Activated naive CD4-positive, alpha-beta T cell treated with anti-CD3 and anti-CD28 coated beads, Interleukin-2, amount 50 U/mL, for 16 hours (primary cell): ENCODE measurements around the gene LRIG1.

ENCODE experiments used
- DNase-seq: peaks from one replicate; pipeline ENCODE4 v3.0.0-alpha.2; 2020

Gene LRIG1

DNA sequence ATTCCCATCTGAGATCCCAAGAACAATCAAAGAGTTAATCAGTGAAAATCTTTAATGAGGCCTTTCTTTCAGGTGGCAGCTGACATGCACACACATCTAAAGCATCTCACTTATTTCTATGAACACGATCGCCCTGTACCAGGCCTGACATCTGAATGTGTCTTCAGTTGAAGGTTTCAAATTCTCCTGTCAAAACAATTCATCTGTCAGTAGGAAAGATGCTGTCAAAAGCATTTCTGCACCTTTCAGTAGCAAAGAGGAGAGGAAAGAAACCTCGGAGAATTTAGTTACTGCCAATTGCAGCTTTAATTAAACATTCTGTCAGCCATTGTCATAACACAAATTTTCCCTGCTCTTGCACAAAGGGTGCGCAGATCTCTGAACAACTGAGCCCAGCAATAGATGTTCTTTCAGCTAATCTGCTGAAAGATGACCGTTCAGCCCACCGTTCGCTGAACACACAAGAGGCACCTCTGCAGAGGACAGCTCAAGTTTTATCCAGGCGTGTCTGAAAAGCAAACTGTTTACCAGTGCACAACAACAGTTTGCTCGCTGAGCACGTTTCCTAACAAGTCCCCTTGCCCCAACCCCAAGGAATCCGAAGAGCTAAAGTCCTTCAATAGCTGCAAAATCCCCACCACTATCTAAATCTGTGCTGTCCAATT lies 34.1 kb downstream of the LRIG1 start:
- DNase-seq: no peak

DNA sequence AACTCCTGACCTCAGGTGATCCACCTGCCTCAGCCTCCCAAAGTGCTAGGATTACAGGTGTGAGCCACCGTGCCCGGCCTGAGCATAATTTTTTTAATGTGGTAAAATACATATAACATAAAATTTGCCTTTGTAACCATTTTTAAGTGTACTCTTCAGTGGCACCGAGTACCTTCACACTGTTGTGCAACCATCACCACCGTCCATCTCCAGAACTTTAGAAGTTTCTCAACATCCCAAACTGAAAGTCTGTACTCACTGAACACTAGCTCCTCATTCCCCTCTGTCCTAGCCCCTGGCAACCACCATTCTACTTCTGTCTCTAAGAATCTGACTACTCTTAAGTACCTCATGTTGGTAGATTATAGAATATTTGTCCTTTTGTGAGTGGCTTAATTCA lies 35.2 kb downstream of the LRIG1 start:
- DNase-seq: no peak

DNA sequence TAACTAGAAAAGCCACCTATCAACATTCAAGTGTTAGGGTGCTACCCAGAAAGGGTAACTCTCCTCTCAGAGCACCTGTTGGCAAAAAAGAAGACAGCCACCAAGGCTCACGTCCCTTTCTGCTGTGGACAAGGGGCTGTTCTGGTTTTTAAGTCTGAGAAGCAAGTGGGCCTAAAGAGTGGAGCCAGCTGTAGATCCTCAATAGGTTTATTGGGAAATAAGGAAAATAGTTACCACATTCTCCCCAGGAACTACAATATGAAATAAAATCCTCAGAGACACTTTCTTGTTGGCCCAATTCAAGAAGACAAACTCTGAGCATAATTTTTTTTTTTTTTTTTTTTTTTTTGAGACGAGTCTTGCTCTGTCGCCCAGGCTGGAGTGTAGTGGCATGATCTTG lies 35.8 kb downstream of the LRIG1 start:
- DNase-seq: no peak

DNA sequence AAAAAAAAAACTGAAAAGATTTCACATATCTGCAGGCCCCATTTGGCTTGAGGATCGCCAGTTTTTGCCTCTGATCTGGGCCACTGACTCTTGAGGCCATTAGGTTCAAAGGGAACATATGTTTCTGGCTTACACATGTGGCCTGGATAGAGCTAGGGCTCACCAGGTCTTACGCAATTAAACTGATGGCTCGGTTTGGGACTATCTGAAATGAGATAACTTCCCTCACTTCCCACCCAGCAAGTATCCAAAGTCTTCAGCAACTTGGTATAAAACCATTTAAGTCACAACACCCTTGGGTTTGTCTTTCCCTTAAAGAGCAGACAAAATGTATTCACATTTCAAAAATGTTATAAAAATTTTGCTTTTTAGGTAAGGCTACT lies 36.3 kb downstream of the LRIG1 start:
- DNase-seq: no peak

DNA sequence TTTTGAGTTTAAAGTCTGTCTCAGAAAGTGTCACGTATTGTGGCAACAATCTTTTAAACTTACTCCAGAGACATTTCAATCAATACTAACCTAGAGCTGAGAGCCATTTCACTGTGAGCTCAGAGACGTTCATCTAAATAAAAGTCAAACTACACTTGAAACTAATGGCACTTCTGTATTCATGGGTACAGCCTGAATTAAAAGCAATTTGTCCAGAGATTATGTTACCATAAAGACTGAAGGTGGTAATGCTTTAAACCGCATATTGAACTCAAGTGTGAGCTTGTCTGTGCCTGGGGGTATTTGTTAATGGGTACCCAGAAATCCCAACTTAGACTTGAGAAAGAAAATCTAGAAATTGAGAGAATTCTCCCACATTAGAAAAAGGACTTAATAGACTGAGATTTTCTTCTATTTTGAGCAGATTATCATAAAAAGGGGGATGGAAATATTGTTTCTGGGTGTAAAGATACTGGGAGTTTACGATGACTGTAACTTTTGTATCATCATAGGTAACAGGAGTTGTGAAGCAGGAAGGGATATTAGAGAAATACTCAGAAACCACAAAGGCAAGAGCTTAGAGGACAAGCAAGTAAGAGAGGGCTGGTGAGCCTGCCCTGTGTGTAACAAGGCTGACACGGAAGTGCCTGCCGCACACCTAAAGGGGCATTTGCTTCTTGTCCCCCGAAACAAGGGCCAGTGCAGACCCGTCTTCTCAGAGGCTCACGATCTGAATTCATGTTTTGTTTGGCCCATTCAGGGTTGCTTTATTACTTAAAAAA lies 36.9 kb downstream of the LRIG1 start:
- DNase-seq: no peak

DNA sequence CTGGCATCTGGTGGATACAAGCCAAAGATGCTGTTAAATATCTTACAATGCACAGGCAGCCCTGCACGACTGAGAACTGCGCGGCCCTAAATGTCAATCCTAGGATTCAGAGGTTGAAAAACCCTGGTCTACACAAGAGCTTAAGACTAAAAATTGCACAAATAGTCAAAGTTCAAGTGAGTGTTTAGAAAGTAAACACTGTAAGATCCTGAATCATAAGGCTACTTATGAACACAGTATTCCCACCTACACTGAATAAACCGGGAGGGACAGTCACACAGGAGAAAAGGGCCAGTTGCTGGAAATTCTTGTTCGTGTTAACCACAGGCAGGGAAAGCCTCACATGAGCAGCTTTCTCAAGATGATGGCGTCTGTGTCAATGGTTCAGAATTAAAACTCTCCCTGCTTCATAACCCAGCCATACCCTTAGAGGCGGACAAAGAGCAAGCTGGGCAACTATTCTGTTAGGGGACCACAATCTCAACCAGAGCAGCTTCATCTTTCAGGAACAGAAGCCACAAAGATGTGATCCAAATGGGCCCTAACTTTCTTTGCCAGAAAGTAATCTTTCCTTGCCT lies 37.7 kb downstream of the LRIG1 start:
- DNase-seq: no peak

DNA sequence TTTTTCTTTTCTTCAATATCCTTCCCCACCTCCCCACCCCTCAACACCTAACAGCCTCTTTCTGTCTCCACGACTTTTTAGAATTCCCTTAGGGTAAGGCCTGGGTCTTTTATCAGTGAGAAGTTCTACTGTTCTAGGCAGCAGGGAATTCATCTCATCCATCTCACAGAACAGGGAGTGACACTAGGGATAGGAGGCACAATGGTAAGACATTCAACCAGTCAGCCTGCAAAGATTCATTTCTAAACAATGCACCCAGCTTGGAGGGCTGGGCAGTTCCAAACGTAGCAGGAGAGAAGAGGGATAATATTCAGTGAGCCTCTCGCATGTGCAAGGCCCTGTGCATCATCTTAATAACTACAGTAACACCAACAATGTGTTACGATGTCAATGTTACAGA lies 43.6 kb downstream of the LRIG1 start:
- DNase-seq: no peak

DNA sequence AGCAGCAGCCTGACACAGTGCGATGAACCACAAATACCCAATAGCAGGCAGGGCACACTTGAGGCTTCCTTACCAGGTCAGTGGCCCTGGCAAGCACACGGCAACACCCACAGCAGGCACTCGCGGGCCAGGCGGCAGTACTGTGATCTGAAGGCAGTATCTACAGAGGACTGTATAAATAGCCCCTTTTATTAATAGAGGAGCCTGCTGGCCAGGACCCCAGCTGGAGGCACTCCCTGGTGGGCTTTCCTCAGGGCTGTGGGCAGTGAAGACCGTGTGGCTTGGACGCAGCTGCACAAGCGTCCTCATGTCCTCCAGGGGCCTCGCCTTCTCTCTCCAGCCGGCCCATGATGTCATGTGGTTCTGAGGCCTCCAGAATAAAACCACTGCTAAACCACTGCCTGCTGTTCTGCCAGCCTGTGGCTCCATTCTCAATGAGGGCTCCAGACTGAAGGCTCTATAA lies 44.1 kb downstream of the LRIG1 start:
- no peak for DNase-seq

DNA sequence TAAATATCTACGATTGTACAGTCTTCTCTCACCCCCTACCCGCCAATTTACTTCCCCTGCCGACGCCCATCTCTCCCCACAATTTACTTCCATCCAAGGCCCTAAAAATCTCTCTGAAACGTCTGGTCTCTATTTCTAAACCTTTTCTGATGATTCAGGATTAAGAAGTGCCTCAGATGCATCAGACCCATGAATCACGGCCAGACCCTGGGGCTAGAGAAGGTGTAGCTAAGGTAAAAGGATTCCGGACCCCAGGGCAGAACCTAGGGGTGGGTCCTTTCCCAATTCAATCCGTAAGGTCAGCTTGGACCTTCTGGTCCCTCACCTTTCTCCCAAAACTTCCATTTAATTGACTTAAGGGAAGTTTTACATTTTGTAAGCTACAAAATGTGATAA lies 46.4 kb downstream of the LRIG1 start:
- no peak for DNase-seq

DNA sequence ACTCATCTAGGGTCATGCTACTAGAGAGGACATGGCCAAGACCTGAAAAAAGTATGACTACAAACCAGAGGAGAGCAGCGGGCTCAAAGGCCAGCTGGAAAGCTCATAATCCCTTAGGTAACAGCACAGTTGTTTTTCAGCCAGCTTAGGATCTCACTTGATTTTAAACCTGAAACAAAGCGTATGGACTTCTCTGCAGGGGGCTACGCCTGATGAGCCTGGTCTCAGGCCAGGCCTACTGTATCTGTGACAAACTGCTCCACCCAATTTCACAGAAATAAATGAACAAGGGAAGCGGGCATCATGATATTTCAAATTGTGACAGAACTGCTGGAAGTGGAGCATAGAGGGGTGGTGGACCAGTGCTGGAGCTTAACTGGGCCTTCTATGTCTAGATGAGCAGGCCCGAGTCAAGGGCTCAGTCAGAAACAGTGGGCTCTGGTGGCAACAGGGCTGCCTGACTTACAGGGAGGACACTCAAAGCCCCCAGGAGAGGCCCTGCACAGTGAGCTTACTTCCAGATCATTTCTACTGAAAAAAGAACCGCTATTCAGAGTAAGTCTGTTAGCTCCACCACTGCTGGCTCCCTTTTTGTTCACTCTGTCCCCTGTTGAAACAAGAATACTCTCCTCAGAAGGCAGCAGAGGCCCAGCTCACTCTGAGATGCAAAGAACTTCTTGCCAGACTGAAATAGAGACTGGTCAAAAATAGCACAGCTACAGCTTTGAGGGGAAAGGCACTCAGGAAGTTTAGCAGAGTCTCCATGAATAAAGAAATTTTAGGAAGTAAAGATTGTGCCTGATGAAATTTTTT lies 47.0 kb downstream of the LRIG1 start:
- no peak for DNase-seq

DNA sequence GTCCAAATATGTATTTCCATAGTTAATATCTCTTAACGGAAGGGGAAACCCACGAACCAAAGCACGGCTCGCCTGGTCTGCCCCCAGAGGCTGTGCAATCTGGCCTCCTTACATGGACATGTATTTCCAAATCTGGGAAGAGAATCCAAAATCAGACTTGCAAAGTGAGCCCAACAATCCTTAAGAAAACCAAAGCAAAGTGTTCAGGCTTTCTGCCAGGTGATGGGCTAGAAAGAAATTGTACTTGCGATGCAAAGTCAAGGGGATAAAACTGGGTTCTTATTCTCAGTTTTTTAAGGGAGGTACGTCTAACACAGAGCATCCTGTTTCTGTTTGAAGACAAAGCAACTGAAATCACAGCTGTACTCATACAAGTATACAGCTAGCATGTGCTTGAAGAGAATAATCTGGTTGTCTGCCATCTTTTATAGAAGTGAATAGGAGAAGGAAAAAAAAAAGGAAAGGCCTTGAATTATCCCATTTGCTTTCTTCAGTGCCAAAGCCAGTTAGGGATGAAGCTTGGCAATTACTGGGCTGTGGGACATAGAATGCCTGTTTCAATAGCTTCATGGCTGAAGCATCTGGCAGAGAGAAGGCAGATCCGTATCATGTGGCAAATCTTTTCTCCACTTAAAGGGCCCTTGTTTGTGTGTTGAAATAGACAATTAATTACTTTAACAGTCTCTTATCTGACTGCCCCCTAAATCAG lies 48.4 kb downstream of the LRIG1 start:
- DNase-seq: no peak

DNA sequence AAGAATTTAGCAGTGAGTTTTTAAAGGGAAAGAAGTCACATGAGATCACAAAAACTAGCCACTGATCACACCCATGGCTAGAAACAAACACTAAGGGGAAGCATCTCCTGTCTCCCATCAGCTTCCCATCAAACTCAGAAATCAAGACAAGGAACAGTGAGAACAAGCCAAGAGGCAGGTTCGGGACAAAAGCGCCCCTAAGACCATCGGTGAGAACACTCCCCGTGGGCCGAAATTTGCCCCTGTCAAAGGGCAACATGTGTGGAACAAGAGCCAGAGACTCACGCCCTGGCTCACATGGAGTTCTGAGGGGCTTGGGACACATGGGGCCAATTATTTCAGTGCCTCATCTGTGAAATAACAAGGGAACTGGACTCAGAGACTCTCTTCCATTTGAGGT lies 49.1 kb downstream of the LRIG1 start:
- DNase-seq: no peak

DNA sequence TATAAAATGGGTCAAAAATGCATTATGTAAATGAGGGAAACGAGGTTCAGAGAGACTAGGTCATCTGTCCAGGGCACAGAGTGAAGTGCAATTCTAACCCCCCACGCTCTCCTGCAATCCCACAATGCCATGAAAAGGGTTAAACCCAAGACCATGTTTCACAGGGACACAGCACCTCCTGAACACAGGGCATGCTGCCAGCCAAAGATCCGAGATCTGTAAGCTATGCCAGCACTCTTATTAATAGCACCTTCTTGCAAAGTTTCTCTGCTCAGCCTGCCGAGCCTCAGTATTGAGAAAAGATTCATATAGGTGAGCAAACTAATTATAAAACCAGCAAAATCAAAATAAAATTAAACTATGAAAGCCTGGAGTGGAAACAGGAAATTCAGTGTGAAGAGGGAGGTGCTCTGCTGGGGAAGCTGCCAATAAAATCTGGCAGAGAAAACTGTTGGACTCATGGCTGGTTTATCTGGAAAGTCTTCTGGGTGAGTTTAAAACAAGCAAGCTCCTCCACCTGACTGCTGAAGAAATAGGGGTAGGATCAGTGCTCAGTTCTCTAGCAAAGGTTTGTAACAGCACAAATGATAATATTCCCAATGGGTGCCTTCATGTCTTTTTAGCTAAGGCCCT lies 50.3 kb downstream of the LRIG1 start:
- no peak for DNase-seq

DNA sequence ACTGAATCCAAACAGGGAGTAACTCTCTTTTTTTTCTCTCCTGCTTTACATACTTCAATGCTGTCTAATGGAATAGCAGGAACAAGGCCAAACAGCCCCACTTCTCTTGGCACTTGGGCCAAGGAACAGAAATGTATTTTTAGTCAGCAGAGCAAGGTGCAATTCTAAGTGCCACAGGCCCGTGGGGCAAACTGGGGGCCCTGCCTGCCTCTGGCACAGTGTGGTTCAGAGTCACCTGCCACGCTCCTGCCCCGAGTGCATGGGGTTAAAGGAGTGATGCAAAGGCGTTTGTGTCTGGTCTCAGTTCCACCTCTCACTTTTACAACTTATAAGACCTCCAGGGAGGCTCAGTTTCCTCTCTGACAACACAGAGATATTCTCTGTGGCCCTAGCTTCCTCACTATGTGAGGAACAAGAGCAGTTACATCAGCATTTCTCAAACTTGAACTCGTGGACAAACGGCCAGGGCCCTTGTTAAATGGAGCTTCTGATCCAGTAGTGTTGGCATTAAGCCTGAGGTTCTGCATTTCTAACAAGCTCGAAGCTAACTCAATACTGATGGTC lies 51.3 kb downstream of the LRIG1 start:
- DNase-seq: no peak

DNA sequence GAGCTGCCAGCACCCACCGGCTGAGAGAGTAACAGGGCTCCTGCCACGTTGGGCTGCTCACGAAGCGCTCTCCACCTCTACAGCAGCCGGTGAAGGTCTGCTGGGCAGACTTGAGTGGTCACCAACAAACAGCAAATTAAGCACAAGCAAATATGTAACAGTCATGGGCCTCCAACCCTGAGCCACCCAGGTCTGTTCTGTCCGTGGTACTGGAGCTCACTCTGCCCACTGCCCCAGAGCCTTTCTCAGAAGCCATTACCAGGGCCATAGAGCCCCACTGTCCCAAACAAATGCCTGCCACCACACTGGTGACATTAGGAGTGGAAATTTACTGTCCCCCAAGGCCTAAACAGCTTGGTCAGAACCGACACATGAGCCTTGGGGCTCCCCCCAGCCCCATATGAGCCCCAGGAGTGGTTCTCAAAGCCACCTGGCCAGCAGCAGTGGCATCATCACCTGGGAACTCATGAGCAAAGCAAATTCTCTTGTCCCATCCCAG lies 56.6 kb downstream of the LRIG1 start:
- no peak for DNase-seq

DNA sequence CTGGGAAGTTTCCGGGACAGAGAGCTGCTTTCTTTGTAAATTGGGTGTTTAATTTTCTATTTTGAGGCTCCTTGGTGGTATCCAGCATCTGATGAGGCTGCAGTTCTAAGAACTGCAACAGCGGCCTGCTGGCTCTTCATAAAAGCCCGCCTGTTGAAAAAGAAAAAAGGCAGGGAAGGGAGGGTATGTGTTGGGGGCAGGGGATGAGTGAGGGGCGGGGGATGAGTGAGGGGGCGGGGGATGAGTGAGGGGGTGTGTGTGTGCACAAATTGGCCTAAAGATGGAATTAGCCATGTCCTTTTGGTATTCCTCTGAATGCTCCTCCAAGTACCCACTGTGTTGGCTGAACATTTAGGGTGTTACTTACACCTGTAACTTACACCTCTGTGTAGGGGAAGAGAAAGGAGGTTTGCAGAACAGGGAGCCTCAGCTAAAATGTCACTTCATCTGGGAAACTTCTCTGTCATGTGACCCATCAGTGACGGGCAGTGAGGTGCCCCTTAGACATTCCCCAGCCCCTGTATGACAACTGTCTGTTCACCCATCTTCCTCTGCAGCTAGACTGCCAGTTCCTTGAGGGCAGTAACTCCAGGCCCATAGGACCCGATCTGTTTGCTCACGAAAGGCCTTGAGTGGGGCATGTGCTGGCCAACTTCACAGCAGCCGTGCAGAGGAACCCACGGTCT lies 57.6 kb downstream of the LRIG1 start:
- no peak for DNase-seq

DNA sequence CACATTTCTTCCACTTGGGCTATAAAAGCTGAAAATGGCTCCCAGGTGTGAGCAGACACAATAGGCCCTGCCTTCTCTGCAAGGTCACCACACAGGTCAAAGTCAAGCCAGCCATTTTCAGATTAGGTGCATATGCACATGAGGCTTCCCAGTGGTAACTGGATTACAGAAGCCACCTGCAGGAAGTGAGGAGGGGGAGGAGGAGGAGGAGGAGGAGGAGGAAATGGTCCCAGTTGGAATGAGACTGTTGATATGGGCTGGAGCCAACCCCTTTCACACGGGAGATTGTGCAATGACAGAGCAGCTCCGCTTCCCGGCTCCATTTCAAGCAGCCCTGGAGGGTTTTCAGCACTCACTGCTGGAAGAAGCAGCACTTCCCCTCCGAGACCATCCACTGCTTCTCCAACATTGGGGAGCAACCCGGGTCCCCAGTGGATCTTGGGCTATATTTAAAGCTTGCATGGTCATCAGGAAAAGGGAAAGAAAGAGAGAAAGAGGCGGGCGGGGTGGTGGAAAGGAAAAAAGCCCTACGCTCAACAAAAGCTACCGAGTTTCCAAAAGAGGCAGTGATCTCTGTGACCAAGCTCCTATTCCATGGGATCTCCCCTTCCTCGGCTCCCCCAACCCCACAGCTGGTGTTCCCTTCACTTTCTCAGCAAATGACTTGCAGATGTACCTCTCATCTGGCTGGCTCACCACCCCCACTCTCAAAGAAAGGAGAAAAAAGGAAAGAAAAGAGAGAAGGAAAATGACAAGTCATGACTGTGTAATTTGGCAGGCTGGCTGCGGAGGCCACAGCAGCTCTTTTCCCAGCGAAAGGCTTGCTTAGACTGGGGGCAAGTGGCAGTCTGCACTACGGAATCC lies 58.3 kb downstream of the LRIG1 start:
- DNase-seq: no peak

DNA sequence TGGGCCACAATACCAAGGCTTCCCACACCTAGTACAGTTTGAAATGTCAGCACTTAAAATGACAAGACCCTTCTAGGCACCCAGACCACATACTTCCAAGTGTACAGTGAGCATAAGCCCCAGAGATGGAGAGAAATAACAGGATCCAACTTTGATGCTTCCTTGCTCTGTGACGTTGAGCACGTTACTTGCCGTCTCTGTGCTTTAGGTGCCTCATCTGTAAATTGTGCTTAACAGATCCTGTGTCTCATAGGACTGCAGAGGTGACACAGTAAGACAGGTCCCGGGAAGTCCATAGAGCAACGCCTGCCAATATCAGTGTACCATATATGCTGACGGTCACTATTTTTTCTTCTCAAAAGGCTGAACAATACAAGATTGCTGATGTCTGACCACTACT lies 59.1 kb downstream of the LRIG1 start:
- no peak for DNase-seq

DNA sequence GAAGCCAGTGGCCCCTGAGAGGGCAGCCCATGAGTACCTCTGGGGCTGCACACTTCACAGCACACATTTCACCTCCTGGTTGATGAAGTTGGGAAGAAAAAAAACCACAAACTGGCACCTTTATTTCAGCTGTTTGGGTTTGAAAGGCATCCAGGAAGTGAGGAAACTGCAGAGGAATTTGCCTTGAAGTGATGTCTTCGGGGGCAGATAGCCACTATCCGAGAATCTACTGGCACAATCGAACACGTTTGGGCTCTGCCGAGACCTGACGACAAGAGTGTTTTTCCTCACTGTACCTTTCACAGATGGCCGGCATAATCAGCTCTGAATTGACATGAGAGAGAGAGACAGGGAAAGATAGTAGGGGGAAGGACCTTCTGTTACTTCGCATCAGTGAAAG lies 59.7 kb downstream of the LRIG1 start:
- no peak for DNase-seq

DNA sequence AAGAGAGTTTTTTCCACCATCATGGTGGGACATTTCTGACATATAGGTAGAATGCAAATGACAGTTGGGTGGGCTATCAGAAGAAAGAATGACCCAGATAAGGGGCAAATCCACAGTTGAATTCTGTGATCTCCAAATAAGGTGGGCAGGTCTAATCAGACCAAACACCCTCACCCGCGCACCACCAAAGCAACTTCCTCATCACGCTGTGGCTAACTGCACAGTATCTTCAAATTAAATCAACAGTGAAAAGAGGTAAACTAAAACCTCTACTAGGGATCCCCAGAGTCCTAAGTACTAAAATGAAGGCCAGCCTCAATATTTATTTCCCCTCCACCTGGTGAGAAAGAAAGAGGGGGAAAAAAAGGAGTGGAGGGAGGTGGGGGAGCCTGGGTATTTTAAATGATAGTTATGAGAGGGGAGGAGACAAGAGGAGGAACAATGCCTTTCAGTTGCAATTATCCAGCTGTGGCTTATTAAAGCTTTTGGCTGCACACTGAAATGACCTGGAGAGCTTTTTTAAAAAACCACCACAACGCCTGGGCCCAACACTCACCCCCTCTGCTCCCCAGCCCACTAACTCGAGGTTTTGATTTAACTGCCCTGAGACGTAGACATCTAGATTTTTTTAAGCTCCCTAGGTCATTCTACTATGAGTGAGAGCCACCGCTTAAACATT lies 61.0 kb downstream of the LRIG1 start:
- DNase-seq: no peak
